T-helper 1 cell treated with Interleukin-12 subunit alpha and Interleukin-12 subunit beta and Interleukin-4 antibody, amounts not matched to agents 30 ng/mL and 1 ng/mL, for 36 hours (primary cell): Measurements from ENCODE around the gene ARHGAP15. TPM values are rescaled to one million over a fixed set of nuclear protein-coding genes. Genes with fewer than 3 reads are reported as not detected.

Experiments
- intact Hi-C: fragments of 100-400 bp; cut with micrococcal nuclease; formaldehyde crosslinking; loops from one replicate; pipeline ENCODE4 v1.15.1; 2024
- total RNA-seq: library from RNA; stranded (reverse); gene quantifications from 2 replicates; pipeline ENCODE4 v1.2.3, GENCODE V29; 2022

Gene ARHGAP15
- total RNA-seq, 1 donor from 2014 or later, result 178 TPM

DNA sequence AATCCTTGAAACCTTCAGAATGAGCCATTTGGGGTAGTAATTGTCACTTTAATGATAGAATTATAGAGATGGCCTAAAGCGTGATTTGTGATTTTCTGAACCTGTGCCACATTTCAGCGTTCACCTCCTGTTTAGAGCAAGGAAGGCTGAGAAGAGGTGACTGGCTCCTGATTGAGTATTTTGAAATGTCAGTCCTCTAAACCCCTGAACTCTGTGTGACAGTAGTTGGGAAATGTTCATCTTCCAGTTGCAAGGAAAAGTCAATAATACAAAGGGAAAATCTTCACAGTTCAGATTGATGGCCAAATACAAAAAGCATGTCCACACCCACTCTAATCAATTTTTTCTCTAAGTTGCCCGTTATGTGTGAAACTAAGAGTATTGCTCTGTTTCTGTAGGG lies 305.2 kb downstream of the ARHGAP15 start:
- intact Hi-C loops, result no loop called here

GRCh38 chr2:143435131-143435530 lies 305.9 kb downstream of the ARHGAP15 start:
- intact Hi-C loops, result no loop called here

DNA sequence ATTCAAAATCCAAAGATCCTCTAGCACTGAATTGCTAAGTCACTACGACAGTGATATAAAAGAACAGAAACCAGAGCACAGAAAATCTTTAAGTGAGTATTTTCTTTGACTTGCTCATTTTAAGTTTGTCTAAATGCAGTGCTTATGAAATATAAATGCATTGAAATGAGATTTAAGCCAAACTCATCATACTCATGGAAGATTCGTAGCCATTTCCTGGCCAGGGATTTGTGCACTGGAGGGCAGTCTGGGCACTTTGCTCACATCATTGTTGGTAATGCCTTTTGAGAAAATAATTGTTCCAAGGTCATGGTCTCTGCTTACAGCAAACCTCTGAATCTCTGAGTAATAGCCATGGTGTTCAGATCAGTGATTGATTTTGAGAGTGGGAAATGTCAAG lies 307.7 kb downstream of the ARHGAP15 start:
- intact Hi-C loops, result no loop called here

GRCh38 chr2:143440411-143441012 lies 311.3 kb downstream of the ARHGAP15 start:
- intact Hi-C loops, result no loop called here

DNA sequence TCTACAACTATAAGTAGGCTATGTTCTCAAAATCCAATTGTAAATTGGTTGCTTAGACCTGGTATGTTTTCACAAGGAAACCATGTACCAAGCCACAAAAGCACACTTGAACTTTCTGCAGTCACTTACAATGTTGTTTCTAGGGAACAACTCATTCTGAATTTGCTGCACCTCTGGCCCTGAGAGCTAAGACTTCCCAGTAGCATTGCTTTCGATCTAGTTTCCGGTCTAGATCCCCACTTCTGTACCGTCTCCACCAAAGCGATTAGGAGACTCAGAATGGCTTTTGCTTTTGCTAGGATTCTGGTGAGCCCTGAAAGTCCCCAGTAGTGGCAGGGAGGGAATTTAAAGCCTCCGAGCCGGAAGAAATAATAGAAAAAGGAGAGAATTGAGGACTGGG lies 313.0 kb downstream of the ARHGAP15 start:
- intact Hi-C loops, result no loop called here

- intact Hi-C loops, result loop anchor here (2.0 to 10.0 kb wide), 3 partner anchors 17 to 417 kb away; no protein-coding TSS in a partner anchor
Observed at GRCh38 chr2:143451642-143452281, 322.5 kb downstream of the ARHGAP15 start.

DNA sequence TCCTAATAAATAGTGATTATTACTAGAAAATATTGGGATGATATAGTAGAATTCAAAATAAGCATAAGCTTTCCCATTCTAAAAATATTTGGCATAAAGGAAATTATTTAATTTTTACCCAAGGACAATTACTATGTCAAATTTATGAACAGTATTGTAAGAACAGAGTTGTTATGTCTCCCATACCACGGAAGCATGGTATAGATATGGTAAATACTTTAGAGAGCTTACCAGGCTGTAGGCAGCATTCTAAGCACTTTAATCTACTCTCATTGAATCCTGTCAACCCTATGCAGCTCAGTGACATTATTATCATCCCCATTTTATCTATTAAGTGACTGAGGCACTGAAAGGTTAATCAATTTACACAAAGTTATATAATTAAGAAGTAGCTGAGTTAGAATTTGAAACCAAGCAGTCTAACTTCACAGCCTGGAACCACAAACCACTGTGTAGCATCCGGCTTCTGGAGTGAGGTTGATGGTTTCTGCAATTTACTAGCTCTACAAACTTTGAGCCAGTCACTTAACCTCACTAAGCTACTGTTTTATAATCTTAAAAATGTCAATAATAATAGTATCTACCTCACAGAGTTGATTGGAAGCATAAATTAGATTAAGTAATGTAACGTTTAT lies 323.7 kb downstream of the ARHGAP15 start:
- intact Hi-C loops, result loop anchor here (2.0 to 10.0 kb wide), 3 partner anchors 16 to 418 kb away; no protein-coding TSS in a partner anchor

DNA sequence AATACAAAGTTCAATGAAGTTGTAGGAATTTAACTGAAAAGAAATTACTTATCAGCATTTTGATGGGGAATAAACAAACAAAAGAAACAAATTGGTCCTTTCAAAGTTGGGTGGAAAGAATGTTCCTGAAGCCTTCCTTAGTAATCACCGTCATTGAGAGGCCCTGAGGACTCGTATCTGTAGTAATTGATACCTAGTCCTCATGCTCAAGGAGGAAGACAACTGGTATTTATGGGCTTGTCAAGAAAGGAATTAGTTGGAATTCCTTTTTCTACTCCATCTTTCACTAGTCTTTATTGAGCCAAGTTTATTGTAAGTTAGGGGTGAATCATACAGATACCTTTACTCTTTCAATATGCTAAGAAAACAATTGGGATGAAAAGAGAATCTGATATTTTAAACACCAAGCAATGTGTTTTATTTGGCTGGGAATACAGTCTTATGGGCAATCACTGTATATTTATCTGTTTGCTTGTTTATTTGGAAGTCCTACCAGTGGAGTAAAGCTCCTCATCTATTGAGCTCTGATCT lies 324.8 kb downstream of the ARHGAP15 start:
- intact Hi-C loops, result loop anchor here (2.0 to 10.0 kb wide), 3 partner anchors 15 to 419 kb away; no protein-coding TSS in a partner anchor

GRCh38 chr2:143455317-143455716 lies 326.1 kb downstream of the ARHGAP15 start:
- intact Hi-C loops, result loop anchor here (10.0 kb wide), 1 partner anchor 421 kb away; no protein-coding TSS in a partner anchor

GRCh38 chr2:143458258-143459190 lies 329.3 kb downstream of the ARHGAP15 start:
- intact Hi-C loops, result loop anchor here (10.0 kb wide), 1 partner anchor 424 kb away; no protein-coding TSS in a partner anchor

DNA sequence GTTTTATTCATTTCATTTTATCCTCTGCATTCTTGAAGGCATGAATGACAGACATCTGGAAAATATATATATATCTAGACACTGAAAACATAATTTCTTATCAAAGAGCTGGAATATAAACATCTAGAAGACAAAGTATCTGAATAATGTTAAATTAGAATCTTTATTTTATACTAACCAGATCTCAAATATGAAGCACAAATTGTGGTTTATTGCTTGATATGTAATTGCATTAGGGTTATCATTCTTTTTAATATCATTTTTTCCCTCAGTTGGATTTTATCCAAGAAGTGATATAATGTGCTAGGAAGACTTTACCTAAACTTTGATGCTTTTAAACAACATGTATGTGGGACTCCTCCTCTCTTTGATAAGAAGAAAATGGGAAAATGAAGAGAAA lies 331.2 kb downstream of the ARHGAP15 start:
- intact Hi-C loops, result no loop called here

- intact Hi-C loops, result no loop called here
Observed at GRCh38 chr2:143463719-143464118, 334.5 kb downstream of the ARHGAP15 start.

DNA sequence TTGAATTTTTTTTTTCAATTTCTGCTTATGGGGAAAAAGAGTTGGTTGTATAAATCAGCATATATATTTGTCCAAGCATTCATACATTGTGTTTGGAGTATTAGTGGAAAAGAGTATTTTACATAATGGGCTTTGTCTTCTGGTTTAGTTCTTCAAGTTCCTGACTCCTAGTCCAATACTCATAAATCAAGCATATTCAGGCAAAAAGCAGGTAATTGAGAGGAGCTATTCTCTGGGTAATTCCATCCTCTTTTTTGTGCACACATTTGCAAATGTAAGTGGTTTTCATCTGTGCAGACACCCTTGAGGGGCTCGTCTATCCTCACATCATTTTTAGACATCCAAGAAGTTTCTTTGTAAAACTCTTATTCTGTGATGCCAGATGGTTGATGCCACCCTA lies 337.2 kb downstream of the ARHGAP15 start:
- intact Hi-C loops, result loop anchor here (5.0 kb wide), 1 partner anchor 266 kb away; no protein-coding TSS in a partner anchor

DNA sequence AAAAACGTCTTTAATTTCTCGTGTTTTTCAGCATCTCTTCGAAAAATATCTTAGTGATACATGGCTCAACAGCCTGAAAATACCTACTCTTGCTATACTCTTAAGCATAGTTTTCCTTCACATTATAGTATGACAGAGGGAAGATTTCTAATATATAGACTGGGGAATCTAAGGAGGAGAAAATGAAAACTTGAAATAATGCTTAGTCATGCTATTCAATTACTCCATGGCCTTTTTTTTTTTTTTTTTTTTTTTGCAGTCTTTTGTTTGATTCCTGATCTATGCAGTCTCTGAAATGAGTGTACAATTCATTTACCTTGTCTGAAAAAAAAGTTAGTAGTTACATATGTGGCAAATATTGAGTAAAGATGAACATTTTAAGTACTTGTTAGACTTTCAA lies 337.8 kb downstream of the ARHGAP15 start:
- intact Hi-C loops, result loop anchor here (5.0 kb wide), 1 partner anchor 265 kb away; no protein-coding TSS in a partner anchor

DNA sequence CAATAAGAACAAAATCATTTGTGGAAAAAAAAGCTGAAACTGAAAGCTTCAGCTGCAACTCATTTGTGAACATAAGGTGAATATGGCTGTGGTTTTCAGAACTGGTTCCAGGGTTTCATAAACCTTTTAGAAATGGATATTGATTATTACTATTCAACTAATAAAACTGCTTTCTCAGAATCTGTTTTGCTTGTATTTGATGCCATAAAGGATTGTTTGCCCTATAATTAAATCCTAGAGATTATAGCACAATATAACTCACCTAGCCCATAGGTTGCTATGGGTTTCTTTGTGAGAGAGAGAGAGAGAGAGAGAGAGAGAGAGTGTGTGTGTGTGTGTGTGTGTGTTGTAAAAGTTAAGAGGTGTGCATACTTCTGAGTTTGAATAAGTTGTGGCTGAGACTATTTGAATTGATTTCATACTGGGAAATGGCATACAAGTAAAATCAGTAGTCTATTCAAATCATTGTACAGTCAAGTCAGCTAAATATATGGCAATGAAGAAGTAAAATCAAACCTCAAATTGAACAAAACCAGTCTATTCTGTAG lies 339.2 kb downstream of the ARHGAP15 start:
- intact Hi-C loops, result loop anchor here (2.0 to 5.0 kb wide), 2 partner anchors 16 to 264 kb away; no protein-coding TSS in a partner anchor

DNA sequence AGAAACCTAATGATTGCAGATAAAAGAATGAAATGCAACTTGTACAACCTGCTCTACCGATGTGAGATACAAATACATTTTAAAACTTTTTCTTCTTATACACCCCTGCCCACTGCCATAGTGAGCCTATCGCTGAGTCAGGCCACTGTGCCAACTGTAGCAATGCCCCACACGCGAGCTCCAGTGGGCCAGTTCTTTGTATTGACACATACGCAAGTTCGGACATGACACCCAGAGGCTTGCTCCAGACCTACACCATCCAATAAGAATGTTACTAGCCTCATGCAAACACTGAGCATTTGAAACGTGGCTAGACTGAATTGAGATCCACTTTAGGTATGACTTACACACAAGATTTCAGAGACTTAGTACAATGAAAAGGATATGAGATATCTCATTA lies 340.1 kb downstream of the ARHGAP15 start:
- intact Hi-C loops, result loop anchor here (2.0 to 5.0 kb wide), 2 partner anchors 17 to 263 kb away; no protein-coding TSS in a partner anchor

DNA sequence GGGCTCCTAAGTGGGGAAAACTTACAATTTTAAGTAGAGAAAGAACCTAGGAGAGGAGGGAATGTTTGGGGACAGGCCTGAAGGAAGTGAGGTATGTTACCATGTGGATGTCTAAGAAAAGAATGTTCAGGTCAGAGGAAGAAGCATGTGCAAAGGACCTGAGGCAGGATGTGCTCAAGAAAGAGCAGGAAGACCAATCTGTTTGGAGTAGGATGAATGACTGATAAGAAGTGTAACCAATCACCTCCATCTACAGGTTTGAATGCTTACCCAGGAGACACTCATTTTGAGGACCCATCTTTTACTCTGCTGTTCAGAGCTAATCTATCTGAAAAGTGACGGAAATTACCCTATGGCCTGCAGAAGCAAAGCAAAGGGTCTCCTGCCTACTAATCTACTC lies 342.3 kb downstream of the ARHGAP15 start:
- intact Hi-C loops, result no loop called here

- intact Hi-C loops, result no loop called here
Observed at GRCh38 chr2:143473216-143473615, 344.0 kb downstream of the ARHGAP15 start.

DNA sequence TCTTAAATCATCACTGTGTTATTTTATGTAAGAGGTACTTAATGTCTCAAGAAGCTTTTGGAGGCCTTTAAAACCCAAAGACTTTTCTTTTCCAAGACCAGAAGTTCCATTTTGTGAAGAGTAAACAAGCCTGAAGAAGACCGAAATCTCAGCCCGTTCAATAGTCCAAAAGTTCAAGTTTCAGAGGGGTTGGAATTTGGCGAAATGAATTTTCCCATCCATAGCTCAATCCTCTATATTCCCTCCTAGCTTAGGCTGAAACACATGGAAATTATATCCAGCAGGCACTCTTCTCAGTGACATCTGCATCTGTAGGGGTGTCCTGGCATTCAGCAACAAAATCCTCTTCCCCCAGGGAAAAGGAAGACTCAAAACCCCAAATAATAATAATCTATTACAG lies 344.6 kb downstream of the ARHGAP15 start:
- intact Hi-C loops, result no loop called here

DNA sequence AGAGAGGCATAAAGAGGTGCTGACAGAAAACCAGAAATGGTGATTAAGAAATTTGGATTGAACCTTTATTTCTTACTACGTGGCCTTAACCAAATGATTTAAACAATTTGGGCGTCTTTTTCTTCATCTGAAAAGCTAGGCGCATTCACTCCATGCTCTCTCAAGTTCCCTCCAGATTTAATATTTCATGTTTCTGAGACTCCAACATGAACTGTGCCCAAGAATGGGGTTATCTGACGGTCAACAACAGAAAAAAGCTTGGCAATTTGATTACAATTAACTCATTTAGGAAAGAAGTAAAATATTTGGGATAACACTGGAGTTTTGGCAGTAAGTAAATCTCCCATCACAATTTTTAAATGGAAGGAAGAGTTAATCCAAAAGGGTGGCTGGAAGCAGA lies 345.4 kb downstream of the ARHGAP15 start:
- intact Hi-C loops, result no loop called here
